H1 (cell line): ENCODE measurements around the gene CAMKMT. TPM values are rescaled to one million over a fixed set of nuclear protein-coding genes. Genes with fewer than 3 reads are reported as not detected.

Source experiments
- KDM5A ChIP-seq: fragments of 200-600 bp; IDR thresholded peaks from 2 replicates; pipeline ENCODE4 v1.7.1; 2012; ENCODE audit warnings: mild to moderate bottlenecking, low read length, inconsistent platforms, mixed read lengths
- PHF8 ChIP-seq: fragments of 200-600 bp; sonication (generic); conservative IDR thresholded peaks from 2 replicates; pipeline ENCODE4 v1.7.1; 2012; ENCODE audit warnings: low read depth, mild to moderate bottlenecking, inconsistent platforms, low read length, moderate library complexity
- RXRA ChIP-seq: IDR thresholded peaks from 2 replicates; pipeline ENCODE4 v1.6.1; 2011; ENCODE audit warnings: low read depth, mild to moderate bottlenecking, low read length, moderate library complexity; ENCODE audit not compliant: insufficient read depth
- SIN3A ChIP-seq, 2 experiments: IDR thresholded peaks in 1 of 2; conservative IDR thresholded peaks in 1 of 2; 2 replicates each; pipeline ENCODE4 v1.6.1; 2011 to 2012; ENCODE audit warnings: low read length in 2 of 2, improper control_type of control experiment in 1 of 2, low read depth in 1 of 2, mild to moderate bottlenecking in 1 of 2
- polyA plus RNA-seq, 7 experiments: library from polyadenylated mRNA; depleted of rRNA in 3 of 7; stranded (reverse) in 5 of 7; unstranded in 2 of 7; fragments of >200 nt in 5 of 7; fragments of 200-250 nt in 2 of 7; gene quantifications; 1 replicate in 5 of 7; 2 replicates in 1 of 7; 4 replicates in 1 of 7; pipeline versions ENCODE4 v1.2.1 to v1.2.3, GENCODE V29; 2011 to 2013; ENCODE audit warnings: missing spikeins in 2 of 7, mixed read lengths in 2 of 7
- total RNA-seq: library from RNA; stranded (reverse); fragmentation: NEBNext Ultra II Directional; extraction: Animal tissue kit (Norgen Biotek cat#: 25700); gene quantifications from 2 replicates; pipeline ENCODE4 v1.2.1, GENCODE V29; 2021

The CAMKMT gene
- total and polyA plus RNA-seq, 2 of the 8 experiments (the other 6 are each of a cell fraction or from before 2014, with no cell fraction given): 14.7 to 22.4 TPM

GRCh38 chr2:44519026-44519425 is 157.3 kb downstream of the CAMKMT start (continued):
- TF ChIP-seq PHF8: no peak
- TF ChIP-seq RXRA: no peak
- TF ChIP-seq KDM5A: no peak
- no peak for TF ChIP-seq SIN3A (conservative IDR thresholded peaks at IDR 0.05 in 1 of 2, IDR thresholded peaks at IDR 0.05 in 1 of 2; ENCODE audit: low read depth in 1 of 2, low read length in 2 of 2)
